Panc1 (cell line): Measurements from ENCODE around the gene RASGRP3. TPM values are rescaled to one million over a fixed set of nuclear protein-coding genes. Genes with fewer than 3 reads are reported as not detected.

Source experiments
- ATAC-seq: fragments of 200-7000 bp; cut with Tn5 transposase; 2 replicates; pipeline ENCODE4 v1.9.1; 2020; ENCODE audit warnings: mild to moderate bottlenecking, moderate library complexity
- BruUV-seq: library from RNA; stranded (reverse); fragments of 400-500 nt; replicated peaks from 2 replicates; lab custom pipeline; 2021; lab: Mats Ljungman, UMichigan
- CTCF ChIA-PET: fragments of 300-600 bp; sonication (Branson Sonifier 250); formaldehyde crosslinking; loops from one replicate; lab custom pipeline; 2022; ENCODE audit warnings: antibody characterized with exemption; lab: Charles Lee
- POLR2A ChIA-PET: fragments of 300-600 bp; sonication (Branson Sonifier 250); formaldehyde crosslinking; loops from one replicate; lab custom pipeline; 2022; ENCODE audit warnings: antibody characterized with exemption; lab: Charles Lee
- DNase-seq: peaks from one replicate; pipeline ENCODE4 v3.0.0-alpha.2; 2010; ENCODE audit warnings: low read depth, low spot score
- H3K27ac ChIP-seq: 2 replicates; pipeline ENCODE4 v1.5.1; 2011; ENCODE audit warnings: mild to moderate bottlenecking, low read length, inconsistent platforms
- H3K27me3 ChIP-seq: fragments of 200-500 bp; sonication (Bioruptor generic); 2 replicates; pipeline ENCODE4 v1.6.0; 2014; ENCODE audit warnings: low read length, inconsistent platforms; ENCODE audit not compliant: control insufficient read depth, insufficient read depth
- H3K36me3 ChIP-seq: fragments of 200-500 bp; sonication (Bioruptor generic); 2 replicates; pipeline ENCODE4 v1.5.1; 2014; ENCODE audit warnings: inconsistent platforms, mild to moderate bottlenecking, low read length, moderate library complexity; ENCODE audit not compliant: control insufficient read depth, insufficient read depth
- H3K4me1 ChIP-seq: 2 replicates; pipeline ENCODE4 v1.5.1; 2011; ENCODE audit warnings: inconsistent platforms, mild to moderate bottlenecking, low read length, moderate library complexity; ENCODE audit not compliant: control insufficient read depth, insufficient read depth
- H3K4me3 ChIP-seq, 2 experiments: 2 replicates each; pipeline ENCODE4 v1.5.1; 2011 to 2012; ENCODE audit warnings: low read depth in 2 of 2, low read length in 2 of 2, mild to moderate bottlenecking in 2 of 2, inconsistent platforms in 1 of 2, moderate library complexity in 1 of 2
- H3K9me3 ChIP-seq: fragments of 200-500 bp; sonication (Bioruptor generic); 2 replicates; pipeline ENCODE4 v1.5.1; 2014; ENCODE audit warnings: low read depth, mild to moderate bottlenecking, inconsistent platforms, low read length, moderate library complexity; ENCODE audit not compliant: control insufficient read depth, insufficient read depth
- POLR2AphosphoS5 ChIP-seq: IDR thresholded peaks from 2 replicates; pipeline ENCODE4 v1.6.1; 2012; ENCODE audit warnings: mild to moderate bottlenecking, low read depth, low read length, moderate library complexity
- SIN3A ChIP-seq: IDR thresholded peaks from 2 replicates; pipeline ENCODE4 v1.6.1; 2012; ENCODE audit warnings: low read depth, mild to moderate bottlenecking, low read length, moderate library complexity, borderline replicate concordance; ENCODE audit not compliant: insufficient read depth
- TCF7L2 ChIP-seq: IDR thresholded peaks from 2 replicates; pipeline ENCODE4 v1.6.1; 2011; ENCODE audit warnings: mild to moderate bottlenecking, low read depth, low read length, inconsistent platforms
- in situ Hi-C: cut with HindIII; loops from 2 replicates; pipeline ENCODE4 v1.10.0; 2016; ENCODE audit warnings: low sequenced_read_pairs, low pct_unique_long_range_greater_than_20kb
- intact Hi-C: fragments of 100-400 bp; cut with micrococcal nuclease; formaldehyde crosslinking; loops from one replicate; pipeline ENCODE4 v1.10.0; 2022; ENCODE audit not compliant: unreplicated experiment
- total RNA-seq: library from RNA; stranded (reverse); gene quantifications from one replicate; pipeline ENCODE4 v1.2.1, GENCODE V29; 2021; ENCODE audit not compliant: unreplicated experiment
- TF ChIP-seq, protein P1 (sequence below): fragments of 450-650 bp; IDR thresholded peaks from 2 replicates; pipeline ENCODE4 v1.5.1; 2017; ENCODE audit warnings: mild to moderate bottlenecking
- TF ChIP-seq, protein P2 (sequence below), 2 experiments: IDR thresholded peaks; 2 replicates each; pipeline ENCODE4 v1.6.1; 2011 to 2012; ENCODE audit warnings: low read depth in 2 of 2, control low read depth in 1 of 2, low read length in 1 of 2, mild to moderate bottlenecking in 1 of 2, moderate library complexity in 1 of 2; ENCODE audit not compliant: insufficient read depth in 1 of 2

RASGRP3 gene
- total RNA-seq, 1 experiment from 2014 or later, result 2.6 TPM

DNA sequence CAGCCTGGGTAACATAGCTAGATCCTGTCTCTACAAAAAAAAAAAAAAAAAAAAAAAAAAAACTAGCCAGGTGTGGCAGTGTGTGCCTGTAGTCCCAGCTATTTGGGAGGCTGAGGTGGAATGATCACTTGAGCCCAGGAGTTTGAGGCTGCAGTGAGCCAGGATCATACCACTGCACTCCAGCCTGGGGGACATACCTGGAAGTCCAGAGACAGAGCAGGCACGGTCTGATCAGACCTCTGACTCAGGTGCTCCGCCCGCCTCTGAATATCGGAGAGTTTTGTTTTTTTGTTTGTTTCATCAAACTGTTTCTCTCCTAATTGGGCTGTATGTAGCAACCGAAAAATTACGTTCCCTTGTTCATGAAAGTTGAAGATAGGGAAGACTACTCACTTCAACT is 49.2 kb downstream of the RASGRP3 start:
- ChIA-PET POLR2A (no interaction called here), CTCF (no interaction called here)
- in situ Hi-C loops (no loop called here), intact Hi-C loops (no loop called here)
- Histone ChIP-seq H3K4me1 (no peaks in the 10 kb centered on the region), H3K9me3 (no peaks in the 10 kb centered on the region), H3K27ac (no peak overlapping the region), H3K27me3 (no peaks in the 10 kb centered on the region), H3K36me3 (no peaks in the 10 kb centered on the region), H3K4me3 (no peak overlapping the region)
- DNase-seq (no peak), ATAC-seq (no peak)
- no TSS peak for BruUV-seq
- TF ChIP-seq POLR2AphosphoS5 (no peak), TCF7L2 (no peak), SIN3A (no peak)
- TF ChIP-seq, protein P1, sequence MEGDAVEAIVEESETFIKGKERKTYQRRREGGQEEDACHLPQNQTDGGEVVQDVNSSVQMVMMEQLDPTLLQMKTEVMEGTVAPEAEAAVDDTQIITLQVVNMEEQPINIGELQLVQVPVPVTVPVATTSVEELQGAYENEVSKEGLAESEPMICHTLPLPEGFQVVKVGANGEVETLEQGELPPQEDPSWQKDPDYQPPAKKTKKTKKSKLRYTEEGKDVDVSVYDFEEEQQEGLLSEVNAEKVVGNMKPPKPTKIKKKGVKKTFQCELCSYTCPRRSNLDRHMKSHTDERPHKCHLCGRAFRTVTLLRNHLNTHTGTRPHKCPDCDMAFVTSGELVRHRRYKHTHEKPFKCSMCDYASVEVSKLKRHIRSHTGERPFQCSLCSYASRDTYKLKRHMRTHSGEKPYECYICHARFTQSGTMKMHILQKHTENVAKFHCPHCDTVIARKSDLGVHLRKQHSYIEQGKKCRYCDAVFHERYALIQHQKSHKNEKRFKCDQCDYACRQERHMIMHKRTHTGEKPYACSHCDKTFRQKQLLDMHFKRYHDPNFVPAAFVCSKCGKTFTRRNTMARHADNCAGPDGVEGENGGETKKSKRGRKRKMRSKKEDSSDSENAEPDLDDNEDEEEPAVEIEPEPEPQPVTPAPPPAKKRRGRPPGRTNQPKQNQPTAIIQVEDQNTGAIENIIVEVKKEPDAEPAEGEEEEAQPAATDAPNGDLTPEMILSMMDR, result no peak
- TF ChIP-seq, protein P2, sequence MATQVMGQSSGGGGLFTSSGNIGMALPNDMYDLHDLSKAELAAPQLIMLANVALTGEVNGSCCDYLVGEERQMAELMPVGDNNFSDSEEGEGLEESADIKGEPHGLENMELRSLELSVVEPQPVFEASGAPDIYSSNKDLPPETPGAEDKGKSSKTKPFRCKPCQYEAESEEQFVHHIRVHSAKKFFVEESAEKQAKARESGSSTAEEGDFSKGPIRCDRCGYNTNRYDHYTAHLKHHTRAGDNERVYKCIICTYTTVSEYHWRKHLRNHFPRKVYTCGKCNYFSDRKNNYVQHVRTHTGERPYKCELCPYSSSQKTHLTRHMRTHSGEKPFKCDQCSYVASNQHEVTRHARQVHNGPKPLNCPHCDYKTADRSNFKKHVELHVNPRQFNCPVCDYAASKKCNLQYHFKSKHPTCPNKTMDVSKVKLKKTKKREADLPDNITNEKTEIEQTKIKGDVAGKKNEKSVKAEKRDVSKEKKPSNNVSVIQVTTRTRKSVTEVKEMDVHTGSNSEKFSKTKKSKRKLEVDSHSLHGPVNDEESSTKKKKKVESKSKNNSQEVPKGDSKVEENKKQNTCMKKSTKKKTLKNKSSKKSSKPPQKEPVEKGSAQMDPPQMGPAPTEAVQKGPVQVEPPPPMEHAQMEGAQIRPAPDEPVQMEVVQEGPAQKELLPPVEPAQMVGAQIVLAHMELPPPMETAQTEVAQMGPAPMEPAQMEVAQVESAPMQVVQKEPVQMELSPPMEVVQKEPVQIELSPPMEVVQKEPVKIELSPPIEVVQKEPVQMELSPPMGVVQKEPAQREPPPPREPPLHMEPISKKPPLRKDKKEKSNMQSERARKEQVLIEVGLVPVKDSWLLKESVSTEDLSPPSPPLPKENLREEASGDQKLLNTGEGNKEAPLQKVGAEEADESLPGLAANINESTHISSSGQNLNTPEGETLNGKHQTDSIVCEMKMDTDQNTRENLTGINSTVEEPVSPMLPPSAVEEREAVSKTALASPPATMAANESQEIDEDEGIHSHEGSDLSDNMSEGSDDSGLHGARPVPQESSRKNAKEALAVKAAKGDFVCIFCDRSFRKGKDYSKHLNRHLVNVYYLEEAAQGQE (IDR thresholded peaks at IDR 0.05; ENCODE audit: insufficient read depth in 1 of 2, low read depth in 2 of 2, low read length in 1 of 2), result no peak

DNA sequence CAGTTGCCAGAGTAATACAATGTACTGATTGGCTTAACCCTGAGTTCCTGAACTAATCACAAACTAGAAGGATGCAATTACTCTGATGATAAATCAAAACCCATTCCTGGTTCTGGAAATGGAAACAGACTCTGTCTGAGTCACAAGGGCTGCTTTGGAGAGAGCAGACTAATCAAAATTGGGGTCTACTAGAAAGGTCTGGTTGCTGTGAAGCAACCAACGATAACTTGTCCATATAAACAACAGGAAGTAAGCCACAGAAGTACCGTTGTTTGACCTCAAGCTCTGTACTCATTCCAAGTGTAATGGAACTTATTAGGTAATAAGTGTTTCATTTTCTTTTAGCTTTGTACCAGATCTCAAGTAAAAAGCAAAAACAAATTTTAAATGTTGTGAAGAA is 49.7 kb downstream of the RASGRP3 start:
- Histone ChIP-seq H3K27me3 (no peaks in the 10 kb centered on the region), H3K27ac (no peak overlapping the region), H3K36me3 (no peaks in the 10 kb centered on the region), H3K4me3 (no peak overlapping the region), H3K4me1 (no peaks in the 10 kb centered on the region), H3K9me3 (no peaks in the 10 kb centered on the region)
- BruUV-seq, result no TSS peak
- in situ Hi-C loops (no loop called here), intact Hi-C loops (no loop called here)
- POLR2A ChIA-PET, result no interaction called here
- CTCF ChIA-PET, result no interaction called here
- ATAC-seq, result no peak
- TF ChIP-seq, protein P2 (IDR thresholded peaks at IDR 0.05; ENCODE audit: insufficient read depth in 1 of 2, low read depth in 2 of 2, low read length in 1 of 2), result no peak
- no peak for TF ChIP-seq TCF7L2
- TF ChIP-seq SIN3A, result no peak
- TF ChIP-seq, protein P1, result no peak
- TF ChIP-seq POLR2AphosphoS5, result no peak
- no peak for DNase-seq
